WTC11 (cell line): Measurements from ENCODE around the gene EPHA1.

ENCODE experiments used
- ESRRA ChIP-seq: sonication (generic); formaldehyde crosslinking; IDR thresholded peaks from 2 replicates; pipeline ENCODE4 v1.8.1; 2022; ENCODE audit warnings: mild to moderate bottlenecking, missing genetic modification reagents, borderline replicate concordance
- IRF2 ChIP-seq: sonication (generic); formaldehyde crosslinking; IDR thresholded peaks from 2 replicates; pipeline ENCODE4 v1.8.0; 2022; ENCODE audit warnings: low read depth, missing genetic modification reagents, borderline replicate concordance
- KAT7 ChIP-seq: sonication (generic); formaldehyde crosslinking; IDR thresholded peaks from 2 replicates; pipeline ENCODE4 v1.8.1; 2023; ENCODE audit warnings: missing genetic modification reagents, mild to moderate bottlenecking, borderline replicate concordance
- SMAD3 ChIP-seq: sonication (generic); formaldehyde crosslinking; IDR thresholded peaks from 2 replicates; pipeline ENCODE4 v1.8.0; 2022; ENCODE audit warnings: missing genetic modification reagents, mild to moderate bottlenecking, borderline replicate concordance
- ZNF121 ChIP-seq: sonication (generic); formaldehyde crosslinking; IDR thresholded peaks from 2 replicates; pipeline ENCODE4 v1.8.0; 2023; ENCODE audit warnings: missing genetic modification reagents
- ZNF423 ChIP-seq: fragments of 250-450 bp; sonication (Bioruptor Pico); IDR thresholded peaks from 2 replicates; pipeline ENCODE4 v2.1.2; 2022; ENCODE audit warnings: mild to moderate bottlenecking, moderate library complexity
- TF ChIP-seq, protein P1 (sequence below): sonication (generic); formaldehyde crosslinking; IDR thresholded peaks from 2 replicates; pipeline ENCODE4 v1.8.1; 2023; ENCODE audit warnings: mild to moderate bottlenecking, missing genetic modification reagents, moderate library complexity
- TF ChIP-seq, protein P2 (sequence below): fragments of 200-600 bp; IDR thresholded peaks from 2 replicates; pipeline ENCODE4 v1.8.0; 2022; ENCODE audit warnings: antibody characterized with exemption
- TF ChIP-seq, protein P3 (sequence below): sonication (generic); formaldehyde crosslinking; IDR thresholded peaks from 2 replicates; pipeline ENCODE4 v1.8.0; 2023; ENCODE audit warnings: missing genetic modification reagents
- TF ChIP-seq, protein P4 (sequence below): fragments of 250-450 bp; sonication (Bioruptor Pico); IDR thresholded peaks from 2 replicates; pipeline ENCODE4 v2.1.2; 2022; ENCODE audit warnings: mild to moderate bottlenecking, moderate library complexity
- TF ChIP-seq, protein P5 (sequence below): sonication (generic); formaldehyde crosslinking; IDR thresholded peaks from 2 replicates; pipeline ENCODE4 v1.8.0; 2022; ENCODE audit warnings: mild to moderate bottlenecking, missing genetic modification reagents
- TF ChIP-seq, protein P6 (sequence below): sonication (generic); formaldehyde crosslinking; IDR thresholded peaks from 2 replicates; pipeline ENCODE4 v1.8.1; 2022; ENCODE audit warnings: low read depth, missing genetic modification reagents, borderline replicate concordance
- TF ChIP-seq, protein P7 (sequence below): sonication (generic); formaldehyde crosslinking; IDR thresholded peaks from 2 replicates; pipeline ENCODE4 v1.8.0; 2022; ENCODE audit warnings: missing genetic modification reagents

DNA sequence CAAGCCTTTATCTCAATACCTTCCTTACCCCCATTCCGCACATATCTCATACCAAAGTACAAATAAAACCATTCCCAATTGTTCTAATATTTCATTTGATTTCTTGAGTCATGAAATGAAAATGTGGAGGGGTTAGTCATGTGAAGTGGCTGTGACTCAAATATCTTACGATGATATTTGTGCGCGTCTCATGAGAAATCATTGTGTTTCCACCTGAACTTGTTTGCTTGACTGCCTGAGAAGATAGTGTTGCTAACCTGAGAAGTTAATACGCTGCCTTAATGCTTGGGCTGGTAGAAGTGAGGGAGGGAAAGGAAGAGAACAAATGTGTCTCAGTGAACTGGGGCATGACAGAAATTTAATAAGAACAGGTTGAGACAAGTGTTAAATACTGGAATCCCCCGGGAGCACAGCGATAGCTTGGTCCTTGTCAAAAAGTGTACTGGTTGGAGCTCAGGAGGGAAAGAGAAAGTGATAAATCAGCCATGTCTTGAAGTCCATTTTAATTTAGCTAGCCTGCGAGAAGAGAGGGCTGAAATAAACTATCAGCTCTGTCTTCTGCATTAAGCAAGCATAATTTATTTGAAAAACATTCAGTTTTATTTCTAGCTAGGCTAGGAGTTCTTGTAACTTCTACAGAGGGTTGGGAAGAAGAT lies 7.2 kb upstream of the EPHA1 start:
- TF ChIP-seq ZNF121 (CRISPR knock-in tag) = no peak
- no peak for TF ChIP-seq ESRRA (CRISPR knock-in tag)
- TF ChIP-seq, protein P1, sequence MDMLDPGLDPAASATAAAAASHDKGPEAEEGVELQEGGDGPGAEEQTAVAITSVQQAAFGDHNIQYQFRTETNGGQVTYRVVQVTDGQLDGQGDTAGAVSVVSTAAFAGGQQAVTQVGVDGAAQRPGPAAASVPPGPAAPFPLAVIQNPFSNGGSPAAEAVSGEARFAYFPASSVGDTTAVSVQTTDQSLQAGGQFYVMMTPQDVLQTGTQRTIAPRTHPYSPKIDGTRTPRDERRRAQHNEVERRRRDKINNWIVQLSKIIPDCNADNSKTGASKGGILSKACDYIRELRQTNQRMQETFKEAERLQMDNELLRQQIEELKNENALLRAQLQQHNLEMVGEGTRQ = no peak
- TF ChIP-seq, protein P2, sequence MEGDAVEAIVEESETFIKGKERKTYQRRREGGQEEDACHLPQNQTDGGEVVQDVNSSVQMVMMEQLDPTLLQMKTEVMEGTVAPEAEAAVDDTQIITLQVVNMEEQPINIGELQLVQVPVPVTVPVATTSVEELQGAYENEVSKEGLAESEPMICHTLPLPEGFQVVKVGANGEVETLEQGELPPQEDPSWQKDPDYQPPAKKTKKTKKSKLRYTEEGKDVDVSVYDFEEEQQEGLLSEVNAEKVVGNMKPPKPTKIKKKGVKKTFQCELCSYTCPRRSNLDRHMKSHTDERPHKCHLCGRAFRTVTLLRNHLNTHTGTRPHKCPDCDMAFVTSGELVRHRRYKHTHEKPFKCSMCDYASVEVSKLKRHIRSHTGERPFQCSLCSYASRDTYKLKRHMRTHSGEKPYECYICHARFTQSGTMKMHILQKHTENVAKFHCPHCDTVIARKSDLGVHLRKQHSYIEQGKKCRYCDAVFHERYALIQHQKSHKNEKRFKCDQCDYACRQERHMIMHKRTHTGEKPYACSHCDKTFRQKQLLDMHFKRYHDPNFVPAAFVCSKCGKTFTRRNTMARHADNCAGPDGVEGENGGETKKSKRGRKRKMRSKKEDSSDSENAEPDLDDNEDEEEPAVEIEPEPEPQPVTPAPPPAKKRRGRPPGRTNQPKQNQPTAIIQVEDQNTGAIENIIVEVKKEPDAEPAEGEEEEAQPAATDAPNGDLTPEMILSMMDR = no peak
- TF ChIP-seq, protein P3, sequence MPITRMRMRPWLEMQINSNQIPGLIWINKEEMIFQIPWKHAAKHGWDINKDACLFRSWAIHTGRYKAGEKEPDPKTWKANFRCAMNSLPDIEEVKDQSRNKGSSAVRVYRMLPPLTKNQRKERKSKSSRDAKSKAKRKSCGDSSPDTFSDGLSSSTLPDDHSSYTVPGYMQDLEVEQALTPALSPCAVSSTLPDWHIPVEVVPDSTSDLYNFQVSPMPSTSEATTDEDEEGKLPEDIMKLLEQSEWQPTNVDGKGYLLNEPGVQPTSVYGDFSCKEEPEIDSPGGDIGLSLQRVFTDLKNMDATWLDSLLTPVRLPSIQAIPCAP (CRISPR knock-in tag) = no peak
- TF ChIP-seq, protein P4, sequence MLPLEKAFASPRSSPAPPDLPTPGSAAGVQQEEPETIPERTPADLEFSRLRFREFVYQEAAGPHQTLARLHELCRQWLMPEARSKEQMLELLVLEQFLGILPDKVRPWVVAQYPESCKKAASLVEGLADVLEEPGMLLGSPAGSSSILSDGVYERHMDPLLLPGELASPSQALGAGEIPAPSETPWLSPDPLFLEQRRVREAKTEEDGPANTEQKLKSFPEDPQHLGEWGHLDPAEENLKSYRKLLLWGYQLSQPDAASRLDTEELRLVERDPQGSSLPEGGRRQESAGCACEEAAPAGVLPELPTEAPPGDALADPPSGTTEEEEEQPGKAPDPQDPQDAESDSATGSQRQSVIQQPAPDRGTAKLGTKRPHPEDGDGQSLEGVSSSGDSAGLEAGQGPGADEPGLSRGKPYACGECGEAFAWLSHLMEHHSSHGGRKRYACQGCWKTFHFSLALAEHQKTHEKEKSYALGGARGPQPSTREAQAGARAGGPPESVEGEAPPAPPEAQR (CRISPR knock-in tag) = no peak
- TF ChIP-seq KAT7 (CRISPR knock-in tag) = no peak
- TF ChIP-seq IRF2 (CRISPR knock-in tag) = no peak
- TF ChIP-seq, protein P5, sequence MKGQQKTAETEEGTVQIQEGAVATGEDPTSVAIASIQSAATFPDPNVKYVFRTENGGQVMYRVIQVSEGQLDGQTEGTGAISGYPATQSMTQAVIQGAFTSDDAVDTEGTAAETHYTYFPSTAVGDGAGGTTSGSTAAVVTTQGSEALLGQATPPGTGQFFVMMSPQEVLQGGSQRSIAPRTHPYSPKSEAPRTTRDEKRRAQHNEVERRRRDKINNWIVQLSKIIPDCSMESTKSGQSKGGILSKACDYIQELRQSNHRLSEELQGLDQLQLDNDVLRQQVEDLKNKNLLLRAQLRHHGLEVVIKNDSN (CRISPR knock-in tag) = no peak
- TF ChIP-seq, protein P6, sequence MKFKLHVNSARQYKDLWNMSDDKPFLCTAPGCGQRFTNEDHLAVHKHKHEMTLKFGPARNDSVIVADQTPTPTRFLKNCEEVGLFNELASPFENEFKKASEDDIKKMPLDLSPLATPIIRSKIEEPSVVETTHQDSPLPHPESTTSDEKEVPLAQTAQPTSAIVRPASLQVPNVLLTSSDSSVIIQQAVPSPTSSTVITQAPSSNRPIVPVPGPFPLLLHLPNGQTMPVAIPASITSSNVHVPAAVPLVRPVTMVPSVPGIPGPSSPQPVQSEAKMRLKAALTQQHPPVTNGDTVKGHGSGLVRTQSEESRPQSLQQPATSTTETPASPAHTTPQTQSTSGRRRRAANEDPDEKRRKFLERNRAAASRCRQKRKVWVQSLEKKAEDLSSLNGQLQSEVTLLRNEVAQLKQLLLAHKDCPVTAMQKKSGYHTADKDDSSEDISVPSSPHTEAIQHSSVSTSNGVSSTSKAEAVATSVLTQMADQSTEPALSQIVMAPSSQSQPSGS (CRISPR knock-in tag) = no peak
- no peak for TF ChIP-seq ZNF423 (CRISPR knock-in tag)
- no peak for TF ChIP-seq SMAD3 (CRISPR knock-in tag)
- TF ChIP-seq, protein P7, sequence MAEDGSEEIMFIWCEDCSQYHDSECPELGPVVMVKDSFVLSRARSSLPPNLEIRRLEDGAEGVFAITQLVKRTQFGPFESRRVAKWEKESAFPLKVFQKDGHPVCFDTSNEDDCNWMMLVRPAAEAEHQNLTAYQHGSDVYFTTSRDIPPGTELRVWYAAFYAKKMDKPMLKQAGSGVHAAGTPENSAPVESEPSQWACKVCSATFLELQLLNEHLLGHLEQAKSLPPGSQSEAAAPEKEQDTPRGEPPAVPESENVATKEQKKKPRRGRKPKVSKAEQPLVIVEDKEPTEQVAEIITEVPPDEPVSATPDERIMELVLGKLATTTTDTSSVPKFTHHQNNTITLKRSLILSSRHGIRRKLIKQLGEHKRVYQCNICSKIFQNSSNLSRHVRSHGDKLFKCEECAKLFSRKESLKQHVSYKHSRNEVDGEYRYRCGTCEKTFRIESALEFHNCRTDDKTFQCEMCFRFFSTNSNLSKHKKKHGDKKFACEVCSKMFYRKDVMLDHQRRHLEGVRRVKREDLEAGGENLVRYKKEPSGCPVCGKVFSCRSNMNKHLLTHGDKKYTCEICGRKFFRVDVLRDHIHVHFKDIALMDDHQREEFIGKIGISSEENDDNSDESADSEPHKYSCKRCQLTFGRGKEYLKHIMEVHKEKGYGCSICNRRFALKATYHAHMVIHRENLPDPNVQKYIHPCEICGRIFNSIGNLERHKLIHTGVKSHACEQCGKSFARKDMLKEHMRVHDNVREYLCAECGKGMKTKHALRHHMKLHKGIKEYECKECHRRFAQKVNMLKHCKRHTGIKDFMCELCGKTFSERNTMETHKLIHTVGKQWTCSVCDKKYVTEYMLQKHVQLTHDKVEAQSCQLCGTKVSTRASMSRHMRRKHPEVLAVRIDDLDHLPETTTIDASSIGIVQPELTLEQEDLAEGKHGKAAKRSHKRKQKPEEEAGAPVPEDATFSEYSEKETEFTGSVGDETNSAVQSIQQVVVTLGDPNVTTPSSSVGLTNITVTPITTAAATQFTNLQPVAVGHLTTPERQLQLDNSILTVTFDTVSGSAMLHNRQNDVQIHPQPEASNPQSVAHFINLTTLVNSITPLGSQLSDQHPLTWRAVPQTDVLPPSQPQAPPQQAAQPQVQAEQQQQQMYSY = no peak
